Neural crest cell (in vitro differentiated cells): ENCODE data around the gene R3HDM4. TPM values are rescaled to one million over a fixed set of nuclear protein-coding genes. Genes with fewer than 3 reads are reported as not detected.

Experiments
- DNase-seq: peaks from one replicate; pipeline ENCODE4 v3.0.0; 2021; ENCODE audit warnings: low read depth, mixed read lengths, low spot score
- H3K27ac Mint-ChIP-seq: one replicate; pipeline ENCODE4 v1.8.0; 2021; ENCODE audit warnings: mild to moderate bottlenecking, mixed read lengths; ENCODE audit not compliant: unreplicated experiment
- H3K27me3 Mint-ChIP-seq: 2 replicates; pipeline ENCODE4 v1.8.0; 2021; ENCODE audit warnings: low read depth, mild to moderate bottlenecking, mixed read lengths
- H3K36me3 Mint-ChIP-seq: 2 replicates; pipeline ENCODE4 v1.8.0; 2021; ENCODE audit warnings: low read depth, mild to moderate bottlenecking, mixed read lengths
- H3K4me1 Mint-ChIP-seq: 2 replicates; pipeline ENCODE4 v1.8.0; 2021; ENCODE audit warnings: mixed read lengths
- H3K4me3 Mint-ChIP-seq: one replicate; pipeline ENCODE4 v1.8.0; 2021; ENCODE audit warnings: mild to moderate bottlenecking, mixed read lengths
- H3K9me3 Mint-ChIP-seq: 2 replicates; pipeline ENCODE4 v1.8.0; 2021; ENCODE audit warnings: mixed read lengths
- CTCF ChIP-seq: fragments of 200-600 bp; sonication (generic); conservative IDR thresholded peaks from 2 replicates; pipeline ENCODE4 v1.5.0; 2021; ENCODE audit warnings: antibody characterized with exemption, mild to moderate bottlenecking
- total RNA-seq: library from RNA; stranded (reverse); gene quantifications from 2 replicates; pipeline ENCODE4 v1.2.1, GENCODE V29; 2021

Gene R3HDM4
- total RNA-seq, 1 donor from 2014 or later: 50.9 TPM

GRCh38 chr19:953445-954271, 40.6 kb upstream of the R3HDM4 start:
- DNase-seq: no peak
- H3K36me3 Mint-ChIP-seq: no peaks in the 10 kb centered on the region
- no peak for TF ChIP-seq CTCF
- H3K4me1 Mint-ChIP-seq: peaks cover 16% of the 10 kb centered on the region
- H3K9me3 Mint-ChIP-seq: no peaks in the 10 kb centered on the region
- H3K27ac Mint-ChIP-seq: no peak overlapping the region
- H3K27me3 Mint-ChIP-seq: peaks cover 28% of the 10 kb centered on the region
- H3K4me3 Mint-ChIP-seq: peak overlapping the region; percentile 47

GRCh38 chr19:952680-953444, 39.8 kb upstream of the R3HDM4 start:
- Mint-ChIP-seq H3K27me3 (peaks cover 26% of the 10 kb centered on the region), H3K4me3 (no peak overlapping the region), H3K36me3 (no peaks in the 10 kb centered on the region), H3K27ac (no peak overlapping the region), H3K9me3 (no peaks in the 10 kb centered on the region), H3K4me1 (peaks cover 16% of the 10 kb centered on the region)
- TF ChIP-seq CTCF: no peak
- DNase-seq: no peak

- no peak overlapping the region for H3K4me3 Mint-ChIP-seq
- no peak overlapping the region for H3K27ac Mint-ChIP-seq
- H3K4me1 Mint-ChIP-seq: peaks cover 16% of the 10 kb centered on the region
- no peaks in the 10 kb centered on the region for H3K36me3 Mint-ChIP-seq
- no peaks in the 10 kb centered on the region for H3K9me3 Mint-ChIP-seq
- TF ChIP-seq CTCF: no peak
- peaks cover 22% of the 10 kb centered on the region for H3K27me3 Mint-ChIP-seq
- DNase-seq: no peak
Observed at GRCh38 chr19:952049-952679, 39.1 kb upstream of the R3HDM4 start.

- TF ChIP-seq CTCF: no peak
- Mint-ChIP-seq H3K27me3 (peaks cover 20% of the 10 kb centered on the region), H3K36me3 (no peaks in the 10 kb centered on the region), H3K9me3 (no peaks in the 10 kb centered on the region), H3K27ac (no peak overlapping the region), H3K4me1 (peaks cover 10% of the 10 kb centered on the region), H3K4me3 (no peak overlapping the region)
- no peak for DNase-seq
Observed at GRCh38 chr19:950352-951066, 37.5 kb upstream of the R3HDM4 start.

- Mint-ChIP-seq H3K4me1 (peaks cover 10% of the 10 kb centered on the region), H3K27ac (no peak overlapping the region)
- TF ChIP-seq CTCF: no peak
Observed at GRCh38 chr19:948842-949496, 36.0 kb upstream of the R3HDM4 start.

More at GRCh38 chr19:948842-949496, 36.0 kb upstream of the R3HDM4 start:
- Mint-ChIP-seq H3K9me3 (no peaks in the 10 kb centered on the region), H3K27me3 (peaks cover 33% of the 10 kb centered on the region), H3K36me3 (no peaks in the 10 kb centered on the region), H3K4me3 (no peak overlapping the region)
- no peak for DNase-seq
